Left ventricle myocardium superior (tissue), 1 donor: ENCODE results near the gene MRPL4. TPM values are rescaled to one million over a fixed set of nuclear protein-coding genes. Genes with fewer than 3 reads are reported as not detected.

Source experiments
- ATAC-seq: fragments of 200-7000 bp; cut with Tn5 transposase; one replicate; pipeline ENCODE4 v1.9.1; 2020; ENCODE audit warnings: mild to moderate bottlenecking, moderate library complexity
- DNase-seq: peaks from one replicate; pipeline ENCODE4 v3.0.0-alpha.2; 2020
- intact Hi-C: fragments of 100-400 bp; cut with micrococcal nuclease; formaldehyde crosslinking; loops from one replicate; pipeline ENCODE4 v1.11.0; 2022
- long read RNA-seq: library from polyadenylated mRNA; unstranded; transcript quantifications from one replicate; pipeline ENCODE4 v2.0.0, GENCODE V29; 2021
- total RNA-seq: library from RNA; stranded (reverse); fragmentation: NEBNext Ultra II Directional; extraction: Animal tissue kit (Norgen Biotek cat#: 25700); gene quantifications from one replicate; pipeline ENCODE4 v1.2.1, GENCODE V29; 2021
- donor health status: DM: no; HTN: yes; CAD: no; lungs with severe emphysema.

The MRPL4 gene
- total RNA-seq: 71.2 TPM
- long read RNA-seq, transcript MRPL4-207 (8 exons, 1,423 nt): minor isoform, 11 of 79 reads
- long read RNA-seq, transcript MRPL4-201 (9 exons, 1,455 nt): major isoform, 53 of 79 reads
- long read RNA-seq, partial matches to known transcripts: 11 of 79 reads
- long read RNA-seq, other reads (novel, unspliced or antisense): 4 of 79 reads

DNA sequence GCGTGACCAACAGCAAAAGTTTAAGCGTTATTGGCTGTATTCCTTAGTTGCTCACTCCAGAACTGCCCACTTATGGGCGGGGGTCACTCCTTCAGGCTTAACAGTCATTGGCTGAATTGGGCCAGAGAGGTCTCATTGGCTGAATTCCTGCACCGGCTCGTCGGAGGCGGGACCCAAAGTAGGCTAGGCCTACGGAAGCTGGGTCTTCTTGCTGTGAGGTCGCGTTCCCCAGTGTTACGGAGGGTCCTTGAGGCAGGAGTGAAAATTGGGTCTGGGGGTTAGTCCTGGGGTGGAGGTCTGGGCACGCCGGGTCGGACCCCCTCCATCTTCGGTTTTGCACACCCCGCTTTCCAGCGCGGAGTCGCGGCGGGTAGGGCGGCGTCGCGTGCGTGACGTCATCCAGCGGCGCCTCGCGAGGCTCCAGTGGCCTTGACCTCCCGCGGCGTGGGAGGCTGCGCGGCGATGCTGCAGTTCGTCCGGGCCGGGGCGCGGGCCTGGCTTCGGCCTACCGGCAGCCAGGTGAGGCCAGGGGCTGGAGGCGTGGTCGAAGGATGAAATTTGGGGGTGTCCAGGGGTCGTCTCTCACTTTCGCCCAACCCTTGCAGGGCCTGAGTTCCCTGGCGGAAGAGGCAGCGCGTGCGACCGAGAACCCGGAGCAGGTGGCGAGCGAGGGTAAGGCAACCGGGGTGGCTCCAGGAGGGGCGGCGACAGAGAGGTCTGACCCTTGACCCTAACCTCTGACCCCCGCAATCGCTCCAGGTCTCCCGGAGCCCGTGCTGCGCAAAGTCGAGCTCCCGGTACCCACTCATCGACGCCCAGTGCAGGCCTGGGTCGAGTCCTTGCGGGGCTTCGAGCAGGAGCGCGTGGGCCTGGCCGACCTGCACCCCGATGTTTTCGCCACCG lies at the start of gene MRPL4:
TSS of gene MRPL4 (plus strand) at position 423 of the 903 bp plus-strand sequence. CDS start at position 463, 40 bp downstream.
- ATAC-seq: peak; percentile 93
- intact Hi-C loops: no loop called here

DNA sequence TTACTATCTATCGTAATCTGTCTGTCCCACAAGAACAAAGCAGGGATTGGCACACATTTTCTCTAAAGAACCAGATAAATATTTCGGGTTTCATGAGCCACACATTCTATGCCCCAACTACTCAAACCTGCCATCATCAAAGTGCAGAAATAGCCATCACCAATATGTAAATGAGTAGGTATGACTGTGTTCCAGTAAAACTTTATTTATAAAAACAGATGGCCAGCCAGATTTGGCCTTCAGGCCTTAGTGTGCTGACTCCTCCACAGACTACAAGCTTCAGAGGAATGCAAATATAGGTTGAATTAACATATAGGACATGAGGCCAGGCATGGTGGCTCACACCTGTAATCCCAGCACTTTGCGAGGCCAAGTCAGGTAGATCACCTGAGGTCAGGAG lies 48.3 kb upstream of the MRPL4 start:
- intact Hi-C loops: no loop called here
- ATAC-seq (no peak), DNase-seq (no peak)

More for the DNA sequence above, at the start of gene MRPL4:
- DNase-seq: peak; percentile 95

DNA sequence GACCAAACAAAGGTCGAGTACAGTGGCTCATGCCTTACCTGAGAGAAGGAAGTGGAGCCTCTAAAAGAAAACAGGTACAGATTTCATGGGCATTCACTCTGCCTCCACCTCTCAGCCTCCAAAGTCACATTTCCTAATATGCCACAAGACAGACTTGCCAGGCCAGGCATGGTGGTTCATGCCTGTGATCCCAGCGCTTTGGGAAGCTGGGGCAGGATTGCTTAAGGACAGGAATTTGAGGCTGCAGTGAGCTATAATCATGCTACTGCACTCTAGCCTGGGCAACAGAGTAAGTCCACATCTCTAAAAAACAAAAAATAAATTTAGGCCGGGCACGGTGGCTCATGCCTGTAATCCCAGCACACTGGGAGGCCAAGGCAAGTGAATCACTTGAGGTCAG lies 46.4 kb upstream of the MRPL4 start:
- intact Hi-C loops: no loop called here
- no peak for ATAC-seq
- DNase-seq: no peak

DNA sequence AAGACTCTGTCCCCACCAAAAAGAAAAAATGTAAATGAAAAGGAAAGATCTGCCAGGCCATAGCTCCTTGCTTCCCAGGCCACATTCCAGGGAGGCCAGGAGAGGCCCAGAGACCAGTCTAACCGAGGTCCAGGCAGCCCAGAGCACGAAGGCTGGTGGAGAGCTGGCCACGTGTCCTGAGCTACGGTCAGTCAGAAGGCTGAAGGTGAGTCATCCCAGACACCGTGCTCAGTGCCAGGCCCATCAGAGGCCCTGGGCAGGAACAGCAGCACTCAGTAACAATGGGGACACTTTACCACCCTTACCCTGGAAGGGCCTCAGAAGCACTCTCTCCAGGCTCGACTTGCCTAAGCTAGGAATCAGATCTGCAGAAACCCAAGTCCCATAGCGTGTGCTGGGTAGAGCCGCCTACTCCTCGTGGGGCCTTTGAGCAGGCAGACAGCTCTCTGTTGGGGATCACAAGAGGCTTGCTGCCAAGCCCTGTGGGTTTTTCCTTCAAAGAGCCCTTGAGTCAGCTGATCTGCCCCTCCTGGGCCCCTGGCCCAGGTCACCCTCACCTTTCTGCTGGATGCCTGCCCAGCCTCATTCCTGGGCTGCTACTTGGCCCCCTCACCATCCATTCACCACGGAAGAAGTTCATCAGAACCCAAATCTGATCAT lies 45.7 kb upstream of the MRPL4 start:
- DNase-seq: no peak
- ATAC-seq: no peak
- intact Hi-C loops: no loop called here

DNA sequence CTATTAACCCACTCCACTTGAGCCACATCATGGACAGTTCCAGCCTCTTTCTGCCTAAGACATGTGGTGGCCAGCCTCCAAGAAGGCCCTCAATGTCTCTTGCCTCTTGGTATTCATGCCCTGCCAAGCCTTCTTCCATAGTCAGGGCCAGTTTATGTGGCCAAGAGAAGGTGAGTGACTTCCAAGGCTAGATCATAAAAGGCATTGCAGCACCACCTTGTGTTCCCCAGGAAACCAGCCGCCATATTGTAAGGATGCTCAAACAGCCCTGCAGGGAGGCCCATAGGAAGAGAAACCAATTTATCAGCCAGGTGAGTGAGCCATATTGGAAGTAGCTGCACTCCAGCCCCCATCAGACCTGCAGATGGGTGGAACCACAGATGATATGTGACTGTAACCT lies 45.0 kb upstream of the MRPL4 start:
- DNase-seq (no peak), ATAC-seq (no peak)
- intact Hi-C loops: no loop called here

DNA sequence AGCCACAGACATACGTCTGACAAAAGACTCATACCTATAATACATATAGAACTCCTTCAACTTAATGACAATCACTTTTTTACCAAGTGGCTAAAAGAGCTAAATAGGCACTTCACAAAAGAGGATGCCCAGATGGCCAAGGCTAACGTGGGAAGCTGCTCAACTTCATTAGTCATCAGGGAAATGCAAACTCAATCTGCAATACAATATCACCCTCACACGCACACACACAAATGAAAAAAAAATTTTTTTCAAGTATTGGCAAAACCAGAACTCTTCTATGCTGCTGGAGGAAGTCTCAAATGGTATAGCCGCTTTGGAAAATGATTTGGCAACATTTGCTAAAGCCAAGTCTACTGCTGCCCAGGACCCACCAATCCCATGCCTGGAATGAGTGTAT lies 42.7 kb upstream of the MRPL4 start:
- intact Hi-C loops: no loop called here
- DNase-seq (no peak), ATAC-seq (no peak)

DNA sequence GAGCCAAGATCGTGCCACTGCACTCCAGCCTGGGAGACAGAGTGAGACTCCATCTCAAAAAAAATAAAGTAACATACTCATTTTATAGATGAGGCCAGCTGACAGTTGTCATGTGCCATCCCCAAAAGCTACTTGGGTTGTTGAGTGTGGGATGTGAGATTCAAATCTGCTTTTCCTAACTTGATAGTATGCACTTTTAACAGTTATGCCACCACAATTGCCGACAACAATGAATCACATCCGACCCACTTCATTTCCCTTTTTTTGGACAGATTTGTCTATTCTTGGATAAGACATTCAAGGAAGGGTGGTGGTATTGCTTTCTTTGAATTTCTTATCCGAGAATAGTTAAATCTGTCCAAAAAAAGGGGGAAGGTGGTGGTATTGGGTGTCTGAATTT lies 41.0 kb upstream of the MRPL4 start:
- intact Hi-C loops: no loop called here
- no peak for ATAC-seq
- no peak for DNase-seq

DNA sequence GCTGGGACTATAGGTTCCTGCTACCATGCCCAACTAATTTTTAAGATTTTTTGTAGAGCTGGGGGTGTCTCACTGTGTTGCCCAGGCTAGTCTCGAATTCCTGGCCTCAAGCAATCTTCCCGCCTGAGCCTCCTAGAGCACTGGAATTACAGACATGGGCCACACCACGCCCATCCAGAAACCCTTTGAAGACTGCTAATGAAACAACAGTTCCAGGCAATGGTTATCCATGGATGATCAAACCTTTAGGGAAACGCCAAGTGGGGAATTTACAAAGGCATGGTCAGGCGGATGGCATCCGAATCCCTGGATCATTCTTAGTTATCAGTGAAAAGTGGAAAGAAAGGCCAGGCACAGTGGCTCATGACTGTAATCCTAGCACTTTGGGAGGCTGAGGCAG lies 40.3 kb upstream of the MRPL4 start:
- ATAC-seq: no peak
- intact Hi-C loops: no loop called here
- DNase-seq: no peak

DNA sequence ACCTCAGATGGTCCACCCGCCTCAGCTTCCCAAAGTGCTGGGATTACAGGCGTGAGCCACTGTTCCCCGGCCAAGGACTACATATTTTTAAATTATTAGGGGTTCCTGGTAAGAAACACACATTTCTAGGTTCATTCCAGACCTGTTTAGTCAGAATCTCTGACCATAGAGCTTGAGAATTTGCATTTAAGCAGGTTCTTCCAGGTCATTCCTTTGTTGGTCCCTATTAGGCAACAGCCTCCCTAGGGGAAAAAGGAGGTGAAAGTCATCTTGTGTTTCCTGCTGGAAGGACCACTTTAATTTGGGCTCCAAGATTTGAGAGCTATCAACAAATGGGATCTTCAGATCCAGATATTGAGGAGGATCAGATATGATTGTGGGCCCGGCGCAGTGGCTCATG lies 37.2 kb upstream of the MRPL4 start:
- DNase-seq: no peak
- ATAC-seq: no peak
- intact Hi-C loops: no loop called here

DNA sequence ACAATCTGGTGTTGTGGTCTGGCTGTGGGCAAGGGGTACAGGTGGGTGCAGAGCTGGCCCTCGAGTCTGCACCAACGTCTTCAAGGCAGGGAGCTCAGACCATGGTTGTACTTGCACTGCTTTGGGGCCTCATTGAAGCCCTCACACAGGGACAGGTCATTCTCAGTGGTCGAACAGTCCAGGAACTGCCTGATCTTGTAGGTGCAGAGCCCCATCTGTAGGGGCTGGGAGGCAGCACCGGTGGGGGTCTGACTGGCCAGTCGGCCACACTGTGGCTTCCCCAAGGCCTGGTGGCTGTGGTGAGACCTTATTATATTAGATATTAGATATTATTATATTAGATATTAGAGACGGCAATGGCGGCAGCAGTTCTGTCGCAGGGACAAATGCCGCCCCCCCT lies 34.9 kb upstream of the MRPL4 start:
- intact Hi-C loops: no loop called here
- ATAC-seq (no peak), DNase-seq (no peak)

DNA sequence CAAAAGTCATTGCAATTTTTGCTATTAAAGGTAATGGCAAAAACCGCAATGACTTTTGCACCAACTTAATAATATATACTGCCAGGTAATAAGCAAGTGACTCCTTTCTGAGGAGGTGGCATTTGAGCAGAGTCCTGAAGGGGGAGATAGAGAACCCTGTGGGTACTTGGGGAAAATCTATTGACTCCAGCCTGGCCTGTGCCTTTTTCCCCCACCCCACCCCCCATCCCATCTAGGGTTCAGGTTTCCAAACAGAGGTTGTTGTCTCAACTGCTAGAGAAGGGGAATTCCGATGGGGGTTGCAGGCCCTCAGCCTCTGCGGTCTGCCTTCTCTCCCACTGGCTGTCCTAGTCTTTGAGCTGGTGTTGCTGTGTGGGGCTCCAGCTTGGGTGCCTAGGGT lies 32.3 kb upstream of the MRPL4 start:
- no peak for ATAC-seq
- intact Hi-C loops: no loop called here
- no peak for DNase-seq

DNA sequence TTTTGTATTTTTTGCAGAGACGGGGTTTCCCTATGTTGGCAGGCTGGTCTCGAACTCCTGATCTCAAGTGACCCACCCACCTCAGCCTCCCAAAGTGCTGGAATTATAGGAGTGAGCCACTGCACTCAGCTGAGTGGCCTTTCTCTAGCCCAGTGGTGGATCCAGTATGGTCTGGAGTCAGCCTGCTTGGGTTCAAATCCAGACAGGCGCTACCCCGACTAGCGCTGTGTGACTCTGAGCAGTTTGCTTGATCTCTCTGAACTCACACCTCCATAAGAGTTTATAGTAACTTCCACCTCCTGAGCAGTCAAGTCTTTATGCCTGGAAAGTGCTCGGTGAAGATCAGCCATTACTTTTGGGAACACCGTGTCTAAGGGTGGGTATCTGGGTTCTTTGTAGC lies 31.3 kb upstream of the MRPL4 start:
- intact Hi-C loops: no loop called here
- DNase-seq (no peak), ATAC-seq (no peak)

DNA sequence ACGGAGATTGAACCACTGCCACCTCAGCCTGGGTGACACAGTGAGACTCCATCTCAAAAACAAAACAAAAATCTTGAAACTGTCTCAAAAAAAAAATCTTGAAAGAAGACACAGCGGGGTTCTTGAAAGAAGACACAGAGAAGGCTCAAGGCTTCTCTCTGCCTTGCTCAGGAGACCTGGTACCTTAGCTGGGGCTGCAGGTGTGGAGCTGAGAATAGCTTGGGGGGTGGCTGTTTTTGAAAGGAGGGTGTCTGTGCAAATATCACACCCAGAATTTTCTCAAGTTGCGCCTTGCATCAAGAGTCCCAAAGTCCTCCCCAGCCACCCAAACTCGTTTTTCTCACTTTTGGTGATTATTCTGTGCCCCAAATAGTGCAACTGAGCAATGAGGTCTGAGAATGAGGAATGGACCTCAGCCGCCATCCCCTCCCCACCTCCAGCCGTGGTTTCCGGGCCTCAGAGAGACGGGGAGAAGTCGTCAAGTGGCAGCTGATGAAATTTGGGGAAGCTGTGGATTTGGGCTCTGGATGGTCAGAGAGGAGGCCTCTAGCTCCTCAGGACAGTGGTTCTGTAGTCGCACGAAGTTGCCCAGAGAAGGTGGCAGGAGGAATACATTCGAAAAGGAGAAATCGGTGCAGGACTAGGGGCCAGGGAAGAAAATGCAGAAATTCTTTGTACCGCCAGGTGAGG lies 29.7 kb upstream of the MRPL4 start:
- DNase-seq (no peak), ATAC-seq (no peak)
- intact Hi-C loops: no loop called here

DNA sequence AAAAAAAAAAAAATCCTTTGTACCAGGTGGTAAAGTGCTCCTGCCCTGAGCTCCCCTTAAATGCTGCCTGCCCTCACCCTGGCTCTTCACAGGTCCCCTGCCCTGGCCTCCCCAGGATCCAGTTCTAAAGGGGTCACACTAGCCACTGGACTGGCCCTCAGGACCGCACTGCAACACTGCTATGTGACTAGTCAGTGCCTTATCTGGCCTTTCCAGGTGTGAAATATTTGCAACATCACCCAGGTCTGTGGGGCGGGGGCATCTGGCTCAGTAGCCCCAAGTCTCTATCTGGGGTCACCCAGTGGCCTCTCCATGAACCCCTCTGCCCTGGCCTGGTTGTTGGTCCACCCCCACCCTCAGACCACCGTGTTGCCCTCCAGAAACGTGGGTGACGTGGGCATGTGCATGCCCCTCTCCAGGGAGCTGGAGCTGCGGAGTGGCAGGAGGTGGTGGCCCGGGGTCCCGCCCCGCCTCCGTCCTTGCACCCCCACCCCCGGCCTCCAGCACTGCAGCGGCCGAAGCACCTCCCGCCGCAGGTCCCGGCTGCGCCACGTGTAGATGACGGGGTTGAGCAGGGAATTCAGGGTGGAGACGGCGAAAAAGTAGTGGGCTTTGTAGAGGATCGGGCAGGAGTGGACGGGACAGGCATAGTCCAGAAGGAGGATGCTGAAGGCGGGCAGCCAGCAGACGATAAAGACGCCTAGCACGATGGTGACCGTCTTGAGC lies 28.4 kb upstream of the MRPL4 start:
- ATAC-seq (no peak), DNase-seq (no peak)
- intact Hi-C loops: no loop called here

DNA sequence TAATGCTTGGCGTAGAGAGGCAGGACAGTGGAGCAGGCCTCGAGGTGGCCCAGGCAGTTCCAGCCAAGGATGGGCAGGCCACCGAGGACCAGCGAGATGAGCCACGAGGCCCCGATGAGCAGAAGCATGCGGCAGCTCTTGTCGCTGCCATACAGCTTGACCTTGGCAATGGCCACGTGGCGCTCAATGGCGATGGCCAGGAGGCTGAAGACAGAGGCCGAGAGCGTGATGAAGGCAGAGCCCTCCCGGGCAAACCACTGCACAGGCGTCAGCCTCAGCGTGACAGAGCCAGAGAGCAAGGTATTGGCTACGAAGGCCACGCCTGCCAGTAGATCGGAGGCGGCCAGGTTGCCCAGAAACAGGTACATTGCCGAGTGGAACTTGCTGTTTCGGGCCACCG lies 27.7 kb upstream of the MRPL4 start:
- intact Hi-C loops: no loop called here
- DNase-seq (no peak), ATAC-seq (no peak)

DNA sequence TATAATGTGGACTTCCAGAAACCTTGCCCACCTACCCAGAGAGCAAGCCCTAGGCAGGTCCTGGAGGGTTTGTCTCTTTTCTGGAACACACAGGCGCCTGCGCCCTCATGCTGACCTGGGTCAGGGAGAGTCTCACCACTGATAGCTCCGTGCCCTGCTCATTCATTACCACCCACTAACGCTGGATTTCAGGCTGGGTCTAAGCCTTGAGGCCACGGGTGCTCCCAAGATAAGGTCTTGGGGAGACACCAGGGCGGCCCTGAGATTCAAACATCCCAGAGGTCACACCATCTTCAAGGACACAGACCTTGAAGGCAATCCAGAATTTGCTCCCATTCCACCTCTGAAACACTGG lies 26.0 kb upstream of the MRPL4 start:
- intact Hi-C loops: no loop called here
- ATAC-seq: peak; percentile 5

DNA sequence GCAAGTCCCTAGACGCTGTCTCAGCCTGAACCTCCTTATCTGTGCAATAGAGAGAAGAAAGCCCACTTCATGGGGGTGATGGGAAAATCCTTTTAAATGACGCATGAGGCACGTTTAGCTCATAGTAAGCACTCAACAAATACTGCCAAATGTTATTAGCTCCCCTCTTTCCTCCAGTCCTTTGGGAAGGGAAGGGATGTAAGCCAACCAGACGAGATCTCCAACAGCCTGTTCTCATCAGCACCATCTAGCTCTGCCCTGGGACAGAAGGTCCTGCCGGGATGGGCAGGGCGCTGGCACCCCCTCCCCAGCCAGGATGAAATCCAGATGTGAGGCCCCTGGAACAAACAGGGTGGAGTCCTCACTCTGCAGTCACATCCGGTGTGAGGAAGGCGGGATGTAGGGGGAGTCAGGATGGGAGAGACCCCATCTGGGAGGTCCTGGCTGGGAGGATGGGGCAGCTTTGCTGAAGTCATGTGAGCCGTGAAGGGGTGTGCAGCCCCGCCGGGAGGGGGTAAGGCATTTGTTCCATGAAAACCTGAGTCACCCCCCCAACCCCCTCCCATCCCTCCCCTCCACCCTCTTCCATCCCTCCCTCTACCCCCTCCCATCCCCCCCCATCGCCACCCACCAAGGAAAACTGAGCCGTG lies 25.5 kb upstream of the MRPL4 start:
- ATAC-seq: peak; percentile 78
- intact Hi-C loops: no loop called here
- peak; percentile 86 for DNase-seq

More for the DNA sequence above, 26.0 kb upstream of the MRPL4 start:
- peak; percentile 49 for DNase-seq

DNA sequence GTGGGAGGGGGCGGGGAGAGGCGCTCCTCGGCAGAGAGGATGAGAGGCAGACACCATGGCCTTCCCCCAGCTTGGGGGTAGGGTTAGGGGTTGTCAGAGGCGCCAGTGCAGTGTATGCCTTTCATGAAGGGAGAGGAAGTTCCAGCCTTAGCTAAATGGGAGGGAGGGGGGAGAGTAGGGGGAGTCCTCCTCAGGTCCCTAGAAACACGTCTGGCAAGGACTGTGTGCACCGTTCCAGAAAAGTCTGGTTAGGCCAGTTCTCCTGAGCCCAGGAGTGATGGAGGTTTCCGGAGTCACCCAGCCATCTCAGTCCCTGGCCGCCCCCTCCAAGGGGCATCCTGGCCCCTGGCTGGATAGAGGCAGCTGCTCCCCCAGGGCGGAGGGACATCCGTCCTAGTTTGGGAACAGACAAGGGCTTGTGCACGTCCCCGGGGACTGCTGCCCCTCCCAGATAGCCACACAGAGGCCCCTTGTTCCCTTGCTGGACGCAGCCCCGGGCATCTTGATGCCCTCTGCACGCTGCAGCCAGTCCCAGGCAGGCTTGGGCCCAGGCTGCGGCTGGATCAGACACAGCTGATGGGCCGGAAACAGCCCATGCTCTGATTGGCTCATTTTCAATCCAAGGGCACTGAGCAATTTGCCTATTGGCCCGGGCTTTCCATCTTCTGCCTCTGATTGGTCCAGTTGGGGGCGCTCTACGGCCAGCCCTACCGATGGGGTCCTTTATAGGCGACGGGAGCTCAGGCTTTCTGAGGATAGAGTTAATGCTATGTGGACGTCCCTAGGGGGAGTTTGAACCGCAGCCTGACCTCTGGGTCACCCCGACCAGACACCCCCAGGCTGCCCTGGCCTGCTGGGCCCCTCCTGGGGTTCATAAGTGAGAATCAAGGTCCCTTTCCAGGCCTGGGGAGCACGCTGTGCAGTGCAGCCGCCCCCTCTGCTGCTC lies 24.7 kb upstream of the MRPL4 start:
- DNase-seq (peak; percentile 73), ATAC-seq (peak; percentile 35)
- intact Hi-C loops: no loop called here
